Epithelial cell of prostate (primary cell): ENCODE results near the gene BTN1A1.
"Not testable (repeated sequence)": the region's sequence is repeated elsewhere in the genome, so short reads cannot be mapped to it uniquely, and the experiment has no call there.

Source experiments
- DNase-seq: peaks from one replicate; pipeline ENCODE4 v3.0.0-alpha.2; 2011; ENCODE audit warnings: low read depth, low spot score
- H3K27ac ChIP-seq: fragments of 450-650 bp; 2 replicates; pipeline ENCODE4 v1.5.1; 2017; ENCODE audit warnings: mild to moderate bottlenecking

BTN1A1 gene

DNA sequence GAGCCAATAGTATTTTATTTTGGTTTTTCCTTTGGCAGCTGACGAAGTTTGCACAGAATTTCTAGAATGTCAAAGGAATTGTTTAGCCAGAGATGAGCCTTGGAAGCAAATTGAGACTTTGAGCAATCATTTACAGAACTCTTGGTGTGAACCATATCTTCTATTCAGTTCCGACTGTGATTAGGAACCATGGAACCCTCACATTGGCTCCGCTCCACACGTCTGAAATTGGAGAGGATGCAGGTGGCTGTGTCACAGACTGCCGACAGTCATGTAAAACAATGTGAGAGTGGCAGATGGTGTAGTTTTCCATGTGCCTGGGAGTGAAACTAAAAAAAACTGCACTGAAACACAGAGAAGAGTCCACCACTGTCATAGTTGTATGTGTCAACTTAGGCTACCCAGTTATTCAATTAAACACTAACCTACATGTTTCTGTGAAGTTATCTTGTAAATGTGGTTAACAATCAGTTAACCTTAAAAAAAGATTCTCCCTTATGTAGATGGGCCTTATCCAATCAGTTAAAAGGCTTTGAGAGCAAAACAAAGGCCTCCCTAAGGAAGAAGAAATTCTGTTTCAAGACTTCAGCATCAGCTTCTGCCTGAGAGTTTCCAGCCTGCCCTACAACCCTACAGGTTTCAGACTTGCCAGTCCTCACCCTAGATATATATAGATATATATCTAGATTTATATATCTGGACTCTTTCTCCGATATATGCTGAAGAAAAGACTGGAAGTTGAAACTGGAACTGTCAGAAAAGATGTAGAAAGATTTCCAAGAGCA is 34.8 kb downstream of the BTN1A1 start:
- DNase-seq = no peak
- H3K27ac ChIP-seq = no peak overlapping the region

DNA sequence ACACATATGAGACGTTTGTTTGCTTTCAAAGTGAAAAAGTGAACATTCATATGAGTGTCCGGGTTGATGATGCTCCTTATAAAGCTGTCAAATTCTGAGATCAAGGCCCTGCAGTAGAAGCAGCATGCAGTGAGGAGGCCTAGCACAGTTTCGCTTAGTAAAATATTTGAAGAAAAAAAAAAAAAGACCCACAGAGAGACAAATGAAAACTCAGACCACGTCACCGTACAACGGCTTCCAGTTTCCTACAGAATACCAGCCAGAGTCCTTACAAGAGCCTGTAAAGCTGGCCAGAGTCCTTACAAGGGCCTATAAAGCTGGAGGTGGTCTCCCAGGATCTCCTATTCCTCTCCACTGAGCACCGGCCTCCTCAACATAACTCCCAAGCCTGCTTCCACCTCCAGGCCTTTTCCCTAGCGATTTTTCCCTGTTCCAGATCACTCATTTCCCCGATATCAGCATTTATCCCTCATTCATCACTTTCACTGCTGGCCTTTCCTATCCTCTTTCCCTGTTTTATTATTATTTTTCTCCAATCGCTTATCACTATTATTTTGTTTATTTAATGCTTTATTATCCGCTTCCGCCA is 36.6 kb downstream of the BTN1A1 start:
- H3K27ac ChIP-seq = peak overlapping the region; percentile 95
- DNase-seq = no peak

DNA sequence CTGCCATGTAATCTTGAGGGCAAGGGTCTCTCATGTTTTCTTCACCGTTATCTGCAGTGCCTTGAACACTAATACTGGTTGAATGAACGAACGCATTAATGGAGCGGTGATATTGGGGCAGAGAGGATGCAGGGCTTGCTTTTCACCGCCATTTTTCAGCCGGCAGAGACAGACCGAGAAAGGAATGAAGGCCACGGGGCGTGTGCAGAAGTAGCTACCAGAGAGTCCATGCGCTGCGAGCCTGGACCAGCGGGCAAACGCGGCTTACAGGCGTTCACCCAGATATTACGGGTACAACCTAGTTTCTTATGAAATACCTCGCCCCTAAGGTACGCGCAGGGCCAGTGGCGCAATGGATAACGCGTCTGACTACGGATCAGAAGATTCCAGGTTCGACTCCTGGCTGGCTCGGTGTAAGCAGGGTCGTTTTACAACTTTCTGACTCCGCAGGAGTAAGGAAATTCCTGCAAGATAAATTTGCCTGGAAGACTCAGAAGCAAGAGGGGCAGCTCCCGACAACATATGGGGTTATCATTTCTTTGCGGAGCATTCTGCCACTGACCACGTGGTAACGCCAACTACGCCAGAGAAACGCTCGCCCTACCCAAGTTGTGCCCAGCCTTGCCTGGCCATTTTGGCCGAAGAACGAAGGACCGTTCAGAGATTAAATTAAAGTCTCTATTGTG is 37.2 kb downstream of the BTN1A1 start:
- peak overlapping the region; percentile 95 for H3K27ac ChIP-seq
- DNase-seq = peak; percentile 87

DNA sequence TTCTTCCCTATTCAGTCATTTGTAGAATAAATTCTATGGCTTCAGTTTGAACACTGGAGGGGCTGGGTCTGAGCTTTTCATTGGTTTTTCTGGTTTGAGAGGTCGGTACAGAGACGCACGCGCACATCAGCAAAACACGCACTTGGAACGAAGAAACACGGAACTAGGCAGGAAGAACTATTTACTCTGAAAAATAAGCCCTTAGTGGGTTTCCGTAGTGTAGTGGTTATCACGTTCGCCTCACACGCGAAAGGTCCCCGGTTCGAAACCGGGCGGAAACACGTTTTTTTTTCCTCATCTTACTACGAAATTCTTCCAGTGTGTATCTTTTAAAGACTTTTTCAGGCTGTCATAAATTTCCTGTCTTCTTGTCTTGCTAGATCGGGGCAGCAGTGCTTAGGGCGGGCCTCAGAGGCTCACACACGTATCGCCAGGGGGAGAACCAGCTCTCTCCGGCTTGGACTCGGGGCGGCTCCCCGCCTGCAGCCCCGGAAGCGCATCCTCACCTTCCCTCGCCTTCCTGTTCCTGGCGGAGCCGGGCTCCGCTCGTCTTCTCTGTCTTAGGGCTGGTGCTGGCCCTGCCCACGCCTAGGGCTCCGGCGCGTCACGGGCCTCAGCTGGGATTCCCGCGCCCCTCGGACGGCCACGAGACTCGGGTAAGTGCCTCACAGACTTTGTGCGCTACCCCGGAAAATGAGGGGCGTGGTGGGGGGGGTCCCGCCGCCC is 37.9 kb downstream of the BTN1A1 start, which contains the start of gene HMGN4:
HMGN4 (plus strand) TSS at position 521 of the 726 bp plus-strand sequence. CDS start 6,841 bp downstream, outside the sequence.
- H3K27ac ChIP-seq = peak within 1 kb of the TSS; percentile 95
- no peak for DNase-seq

DNA sequence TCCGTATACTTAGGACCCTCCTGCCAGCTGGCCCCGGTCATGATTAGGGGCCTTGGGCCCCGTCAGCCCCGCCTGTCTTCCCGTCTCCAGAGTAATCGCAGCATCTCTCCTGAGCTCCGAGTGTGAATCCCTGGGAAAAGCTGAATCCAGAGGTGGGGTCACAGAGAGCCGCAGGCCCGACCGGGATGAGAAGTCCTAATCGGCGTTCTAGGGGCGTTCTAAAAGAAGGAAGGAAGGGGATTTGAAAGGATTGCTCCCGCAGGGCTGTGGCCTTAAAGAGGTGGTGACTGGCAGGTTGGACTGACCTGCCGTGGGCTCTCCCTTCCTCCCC is 38.4 kb downstream of the BTN1A1 start:
- no peak for DNase-seq
- peak overlapping the region; percentile 95 for H3K27ac ChIP-seq

DNA sequence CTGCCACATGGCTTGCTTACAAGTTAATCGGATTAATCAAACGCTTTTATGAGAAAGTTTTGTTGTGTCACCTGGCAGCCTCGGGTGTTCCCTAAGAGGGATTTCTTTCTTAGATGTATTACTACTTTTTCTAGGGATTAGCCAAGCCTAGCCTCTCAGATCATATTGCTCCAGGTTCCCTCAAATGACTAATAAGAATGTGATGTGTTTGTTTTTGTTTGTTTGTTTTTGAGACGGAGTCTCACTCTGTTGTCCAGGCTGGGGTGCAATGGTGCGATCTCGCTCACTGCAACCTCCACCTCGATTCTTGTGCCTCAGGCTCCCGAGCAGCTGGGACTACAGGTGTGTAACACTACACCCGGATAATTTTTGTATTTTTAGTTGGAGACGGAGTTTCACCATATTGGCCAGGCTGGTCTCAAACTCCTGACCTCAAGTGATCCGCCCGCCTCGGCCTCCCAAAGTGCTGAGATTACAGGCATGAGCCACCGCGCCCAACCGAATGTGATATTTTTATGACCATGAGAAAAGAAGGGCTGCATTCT is 39.0 kb downstream of the BTN1A1 start:
- no peak for DNase-seq
- H3K27ac ChIP-seq = peak overlapping the region; percentile 95

DNA sequence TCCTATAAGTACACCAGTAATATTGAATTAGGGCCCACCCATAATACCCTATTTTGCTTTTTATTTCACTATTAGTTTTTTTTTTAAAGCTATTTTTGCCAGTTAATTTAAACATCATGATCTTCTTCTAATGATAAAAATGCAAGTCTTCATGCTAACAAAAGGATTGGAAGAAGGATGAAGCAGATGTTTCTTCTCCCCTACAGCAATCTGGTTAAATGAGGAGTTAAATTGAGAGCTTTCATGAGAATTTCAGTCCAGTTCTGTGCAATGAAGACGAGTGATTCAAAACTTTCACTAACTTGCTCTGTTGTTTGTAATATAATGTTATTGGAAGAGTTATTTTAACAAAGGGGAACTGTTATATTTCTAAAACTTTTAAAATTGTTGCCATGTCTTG is 41.5 kb downstream of the BTN1A1 start:
- H3K27ac ChIP-seq = no peak overlapping the region
- no peak for DNase-seq

DNA sequence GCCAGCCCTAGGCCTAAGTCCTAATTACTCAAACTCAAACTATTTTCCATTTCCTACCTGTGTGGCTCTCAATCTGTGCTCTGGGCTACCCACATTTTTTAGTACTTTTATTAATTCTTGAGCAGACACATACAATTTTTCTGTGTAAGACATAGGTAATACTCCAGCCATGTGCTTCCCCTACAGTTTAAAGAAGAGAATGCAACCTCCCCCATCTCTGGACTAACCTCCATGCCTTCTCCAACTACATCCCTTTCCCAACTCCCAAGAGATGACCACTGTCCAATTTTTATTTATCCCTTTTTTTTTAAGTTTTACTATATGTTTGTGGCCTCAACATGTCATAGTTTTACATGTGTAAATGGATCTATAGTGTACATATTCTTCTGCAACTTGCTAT is 43.9 kb downstream of the BTN1A1 start:
- H3K27ac ChIP-seq = no peak overlapping the region
- DNase-seq = no peak

DNA sequence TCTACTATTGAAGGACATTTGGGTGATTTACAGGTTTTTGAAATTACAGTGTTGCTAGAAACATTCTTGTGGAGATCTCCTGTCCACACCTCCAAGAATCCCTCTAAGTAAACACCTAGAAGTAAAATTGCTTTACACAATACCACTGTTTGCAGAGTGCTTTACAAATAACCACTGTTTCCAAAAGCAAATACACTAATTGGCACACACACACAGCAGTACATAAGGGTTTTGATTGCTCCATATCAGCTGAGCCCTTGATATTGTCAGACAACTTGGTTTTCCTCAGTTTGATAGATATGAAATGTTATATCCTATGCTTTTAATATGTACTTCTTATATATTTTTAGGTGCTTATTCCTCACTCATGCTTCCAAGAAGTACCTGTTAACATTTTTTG is 44.4 kb downstream of the BTN1A1 start:
- no peak overlapping the region for H3K27ac ChIP-seq
- no peak for DNase-seq

DNA sequence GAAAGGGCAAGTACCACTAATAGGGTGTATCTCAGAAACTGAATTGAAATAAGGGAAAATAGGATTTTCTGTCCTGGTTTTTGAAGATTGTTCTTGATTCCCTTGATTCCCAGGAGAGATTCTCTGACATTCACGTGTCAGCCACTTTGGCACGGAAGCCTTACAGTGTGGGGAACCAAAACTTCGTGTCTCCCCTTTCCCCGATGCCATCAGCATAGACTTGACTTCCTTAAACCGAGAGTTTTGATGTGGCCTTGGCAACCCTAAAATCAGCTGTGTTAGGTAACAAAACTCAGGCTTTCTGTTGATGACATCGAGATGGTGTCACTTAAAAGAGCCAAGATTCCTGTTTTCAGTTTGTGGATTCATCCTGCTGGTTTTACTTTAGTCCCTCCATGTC is 45.5 kb downstream of the BTN1A1 start:
- no peak for DNase-seq
- no peak overlapping the region for H3K27ac ChIP-seq

DNA sequence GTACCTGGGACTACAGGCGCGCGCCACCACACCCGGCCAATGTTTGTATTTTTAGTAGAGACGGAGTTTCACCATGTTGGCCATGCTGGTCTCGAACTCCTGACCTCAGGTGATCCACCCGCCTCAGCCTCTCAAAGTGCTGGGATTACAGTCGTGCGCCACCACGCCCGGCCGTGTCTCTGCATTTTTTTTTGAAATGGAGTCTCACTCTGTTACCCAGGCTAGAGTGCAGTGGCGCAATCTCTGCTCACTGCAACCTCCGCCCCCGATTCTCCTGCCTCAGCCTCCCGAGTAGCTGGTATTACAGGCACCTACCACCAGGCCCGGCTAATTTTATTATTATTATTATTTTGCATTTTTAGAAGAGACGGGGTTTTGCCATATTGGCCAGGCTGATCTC is 47.3 kb downstream of the BTN1A1 start:
- not testable (repeated sequence) for H3K27ac ChIP-seq, DNase-seq

DNA sequence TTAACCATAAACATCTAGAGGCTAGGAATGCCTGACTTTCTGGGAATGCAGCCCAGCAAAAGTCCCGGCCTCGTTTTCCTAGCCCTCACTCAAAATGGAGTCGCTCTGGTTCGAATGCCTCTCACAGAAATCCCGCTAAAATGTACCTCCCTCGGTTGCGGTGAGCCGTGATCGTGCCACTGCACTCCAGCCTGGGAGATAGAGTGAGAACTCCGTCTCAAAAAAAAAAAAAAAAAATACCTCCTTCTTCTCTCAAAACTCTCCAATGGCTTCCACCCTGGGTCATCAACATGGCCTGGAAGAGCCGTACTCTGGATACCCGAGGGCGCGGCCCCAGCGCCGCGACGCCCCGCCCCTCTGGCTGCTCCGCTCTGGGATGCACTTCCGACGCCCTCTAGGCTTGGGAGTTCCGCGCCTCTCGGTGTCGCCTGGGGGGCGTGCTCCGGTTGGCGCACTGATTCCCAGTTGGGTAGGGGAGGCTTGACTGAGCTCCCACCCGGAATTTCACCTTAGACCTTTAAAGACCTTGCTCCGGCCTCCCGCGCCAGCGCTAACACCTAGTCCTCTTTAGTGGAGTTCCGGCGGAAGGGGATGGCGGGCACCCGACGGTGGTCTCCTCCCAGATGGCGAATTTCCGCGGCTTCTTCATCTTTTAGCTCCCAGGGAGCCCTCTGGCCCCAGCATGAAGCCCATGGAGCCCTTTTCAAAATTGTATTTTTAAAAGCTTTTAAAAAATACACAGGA is 50.3 kb downstream of the BTN1A1 start:
- DNase-seq = no peak

DNA sequence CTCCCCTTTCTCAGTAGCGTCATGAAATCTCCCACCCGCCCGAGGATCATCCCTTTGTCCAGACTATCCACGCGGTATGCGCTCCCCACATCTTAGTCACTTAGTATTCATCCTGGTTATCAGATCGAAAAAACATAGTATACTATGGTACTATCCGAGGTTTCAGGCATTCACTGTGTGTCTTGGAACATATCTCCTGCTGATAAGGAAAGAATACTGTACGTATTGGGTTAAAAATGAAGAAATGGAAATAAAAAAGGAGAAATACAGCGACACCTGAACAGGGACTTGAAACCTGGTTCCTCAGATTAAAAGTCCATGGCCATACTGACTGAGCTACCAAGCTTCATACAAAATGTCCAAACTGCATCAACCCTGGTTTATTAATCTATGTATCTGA is 52.1 kb downstream of the BTN1A1 start:
- no peak for DNase-seq
- H3K27ac ChIP-seq = no peak overlapping the region

More for the DNA sequence above, 50.3 kb downstream of the BTN1A1 start:
- no peak overlapping the region for H3K27ac ChIP-seq

DNA sequence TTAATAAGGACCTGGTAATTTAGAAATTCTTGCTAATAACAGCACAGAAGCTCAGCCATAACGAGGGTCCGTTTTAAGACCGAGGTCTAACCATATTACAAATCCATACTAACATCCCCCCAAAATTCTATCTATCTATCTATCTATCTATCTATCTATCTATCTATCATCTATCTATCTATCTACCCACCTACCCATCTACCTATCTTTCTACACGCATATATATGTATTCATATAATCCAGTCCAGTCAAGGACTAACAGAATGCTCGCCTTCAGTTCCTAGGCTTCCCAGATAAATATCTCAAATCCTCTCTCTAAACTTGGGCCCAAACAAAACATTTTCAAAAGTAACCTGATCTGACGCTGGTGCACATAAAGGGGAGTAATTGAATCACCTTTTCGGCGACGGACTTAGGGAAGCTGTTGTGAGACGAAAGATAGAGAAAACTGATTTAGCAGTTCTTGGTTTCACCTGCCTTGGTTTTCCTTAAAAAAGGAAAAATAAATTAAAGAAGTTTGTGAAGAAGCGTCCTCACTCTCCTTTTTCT is 52.6 kb downstream of the BTN1A1 start:
- DNase-seq = no peak
- no peak overlapping the region for H3K27ac ChIP-seq

DNA sequence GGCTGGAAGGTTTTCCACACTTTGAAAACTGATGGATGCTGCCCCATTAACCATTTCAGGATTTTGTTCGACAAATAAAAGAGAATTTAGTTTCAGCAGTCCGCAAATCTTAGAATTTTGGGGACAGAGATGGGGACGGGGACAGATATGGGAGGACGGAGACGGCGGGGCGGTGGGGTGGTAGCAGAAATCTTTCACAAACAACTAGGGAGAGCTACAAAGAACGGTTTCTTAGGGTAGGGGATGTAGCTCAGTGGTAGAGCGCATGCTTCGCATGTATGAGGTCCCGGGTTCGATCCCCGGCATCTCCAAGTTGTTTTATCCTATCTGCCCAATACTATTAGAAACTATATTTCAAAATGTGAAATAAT is 53.1 kb downstream of the BTN1A1 start:
- DNase-seq = no peak
- H3K27ac ChIP-seq = peak overlapping the region; percentile 67

DNA sequence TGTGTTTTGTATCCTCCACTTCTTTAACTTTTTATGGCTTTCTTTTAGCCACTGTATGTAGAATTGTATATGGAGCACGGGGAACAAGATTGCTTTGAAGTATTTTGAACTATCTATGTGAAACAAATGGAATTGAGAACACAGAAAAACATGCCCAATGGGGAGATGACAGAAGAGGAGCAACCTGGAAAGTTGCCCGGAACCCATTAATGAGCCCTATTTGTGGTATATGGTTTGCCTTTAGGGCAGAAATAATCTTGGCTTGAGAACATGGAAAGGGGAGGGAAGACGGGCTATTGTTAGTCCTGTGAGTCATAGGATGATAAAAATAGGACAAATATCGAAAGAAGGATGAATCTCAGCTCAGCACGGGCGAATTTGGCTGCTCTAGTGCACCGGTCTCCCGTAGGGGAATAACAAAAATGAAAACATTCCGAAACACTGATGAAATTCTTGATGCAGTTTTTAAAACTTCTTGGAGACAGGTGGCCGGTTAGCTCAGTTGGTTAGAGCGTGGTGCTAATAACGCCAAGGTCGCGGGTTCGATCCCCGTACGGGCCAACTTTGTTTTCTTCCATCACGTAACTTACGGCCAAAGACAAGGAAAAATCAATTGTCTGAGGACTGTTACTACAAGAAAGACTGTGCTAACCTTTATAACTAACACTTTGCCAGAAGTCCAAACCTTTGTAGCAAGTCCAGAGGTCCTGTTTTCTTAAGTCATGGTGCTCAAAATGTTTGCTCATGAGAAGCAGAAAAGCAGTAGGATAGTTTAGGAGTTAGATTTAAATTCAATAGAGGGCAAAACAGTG is 53.7 kb downstream of the BTN1A1 start:
- peak; percentile 79 for DNase-seq
- H3K27ac ChIP-seq = peak overlapping the region; percentile 67

DNA sequence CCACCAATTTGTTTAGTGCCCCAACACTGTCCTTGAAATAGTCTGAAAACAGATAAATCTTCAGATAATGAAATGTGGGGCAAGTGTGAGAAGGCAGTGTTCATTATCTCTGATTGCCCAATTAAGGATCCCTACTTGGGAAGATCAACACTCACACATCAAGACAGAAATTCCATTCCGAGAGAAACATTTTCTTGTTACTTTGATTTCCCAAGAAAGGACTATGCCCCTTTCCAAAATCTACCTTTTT is 54.3 kb downstream of the BTN1A1 start:
- DNase-seq = no peak
- H3K27ac ChIP-seq = peak overlapping the region; percentile 67

DNA sequence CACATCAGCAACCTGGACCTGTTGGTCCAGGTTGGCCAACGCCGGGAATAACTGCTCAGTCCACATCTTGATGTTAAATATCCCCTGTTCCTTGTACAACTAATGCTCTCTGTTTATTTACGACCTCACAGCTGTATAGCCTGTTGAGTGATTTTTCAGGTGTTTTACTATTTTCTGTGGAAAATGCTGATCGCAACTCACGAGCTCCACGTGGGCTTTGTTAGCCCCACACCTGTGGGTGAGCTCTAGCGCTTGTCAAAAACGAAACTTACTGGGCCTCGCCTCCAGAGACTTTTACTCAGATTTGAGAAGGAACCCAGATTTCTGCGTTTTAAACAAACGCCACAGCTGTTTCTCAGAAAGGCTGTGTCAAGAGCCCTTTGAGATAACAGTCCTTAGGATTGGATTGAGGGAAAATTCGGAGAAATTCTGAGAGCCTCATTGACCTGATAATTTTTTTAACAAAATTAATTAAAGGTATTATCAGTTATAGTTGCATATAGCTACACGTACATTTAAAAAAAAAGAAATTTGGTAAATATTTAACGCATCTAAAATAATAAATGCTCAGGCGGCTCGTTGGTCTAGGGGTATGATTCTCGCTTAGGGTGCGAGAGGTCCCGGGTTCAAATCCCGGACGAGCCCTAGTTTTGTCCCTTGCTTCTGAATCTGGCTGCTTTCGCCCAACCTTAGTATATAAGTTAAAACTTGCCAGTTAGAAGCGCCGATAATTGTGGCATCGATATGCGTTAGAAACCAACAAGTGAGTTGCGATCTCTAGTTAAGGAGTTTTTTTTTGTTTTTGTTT is 54.8 kb downstream of the BTN1A1 start:
- H3K27ac ChIP-seq = no peak overlapping the region
- DNase-seq = no peak
